ENCODE measurements around the gene ERG. TPM values are rescaled to one million over a fixed set of nuclear protein-coding genes. Genes with fewer than 3 reads are reported as not detected.

ERG gene
- total and polyA plus RNA-seq, 2 donors (not counting 1 experiment from before 2014, with no cell fraction given), result under 0.01 TPM; not detected in 1

DNA sequence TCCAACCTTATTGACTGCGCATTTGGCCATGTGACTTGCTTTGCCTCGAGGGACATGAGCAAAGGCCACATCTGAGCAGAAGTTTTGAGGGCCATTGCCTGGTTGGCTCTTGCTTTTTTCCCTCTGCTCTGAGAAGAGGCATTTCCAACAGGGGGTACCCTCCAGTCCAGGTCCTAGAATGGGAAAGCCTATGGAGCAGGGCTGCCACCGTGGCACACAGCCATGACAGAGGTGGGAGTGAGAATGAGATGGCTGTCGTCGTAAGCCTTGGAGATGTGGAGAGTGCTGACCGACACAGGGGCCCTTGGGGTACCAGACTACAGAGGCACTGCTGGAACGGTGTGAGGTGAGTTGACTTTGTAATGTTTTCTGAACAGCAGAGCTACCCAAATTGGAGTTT, 138.4 kb downstream of the ERG start:
- H3K79me2 ChIP-seq (ENCODE audit: control insufficient read depth, insufficient read depth, low read length), result no peaks in the 10 kb centered on the region
- no peaks in the 10 kb centered on the region for H3K9me3 ChIP-seq (ENCODE audit: control insufficient read depth, insufficient read depth, low read depth, low read length)
- no peaks in the 10 kb centered on the region for H4K20me1 ChIP-seq (ENCODE audit: control insufficient read depth, extremely low read depth, insufficient read depth, low read length)
- no peak overlapping the region for H3K4me2 ChIP-seq (ENCODE audit: extremely low read depth, insufficient read depth, low read length)
- H3K9ac ChIP-seq (ENCODE audit: insufficient read depth, low read length), result no peak overlapping the region
- no peak overlapping the region for H3K4me3 ChIP-seq (replicated peaks in 1 of 4; ENCODE audit: control extremely low read depth in 1 of 4, insufficient read depth in 1 of 4, low read depth in 3 of 4, low read length in 4 of 4)
- H3K4me1 ChIP-seq (ENCODE audit: control insufficient read depth, extremely low read depth, insufficient read depth, low read length), result peaks cover 2% of the 10 kb centered on the region
- DNase-seq (ENCODE audit: low read depth in 2 of 2), result no peak
- no peaks in the 10 kb centered on the region for H3K27me3 ChIP-seq (ENCODE audit: control insufficient read depth, insufficient read depth, low read length)
- no peak overlapping the region for H3K27ac ChIP-seq (ENCODE audit: insufficient read depth, low read length)
- no peaks in the 10 kb centered on the region for H3K36me3 ChIP-seq (ENCODE audit: control insufficient read depth, insufficient read depth, low read length)
- no peak for TF ChIP-seq EZH2 (IDR thresholded peaks at IDR 0.05; ENCODE audit: low read length, missing control alignments)
- TF ChIP-seq, protein P1, sequence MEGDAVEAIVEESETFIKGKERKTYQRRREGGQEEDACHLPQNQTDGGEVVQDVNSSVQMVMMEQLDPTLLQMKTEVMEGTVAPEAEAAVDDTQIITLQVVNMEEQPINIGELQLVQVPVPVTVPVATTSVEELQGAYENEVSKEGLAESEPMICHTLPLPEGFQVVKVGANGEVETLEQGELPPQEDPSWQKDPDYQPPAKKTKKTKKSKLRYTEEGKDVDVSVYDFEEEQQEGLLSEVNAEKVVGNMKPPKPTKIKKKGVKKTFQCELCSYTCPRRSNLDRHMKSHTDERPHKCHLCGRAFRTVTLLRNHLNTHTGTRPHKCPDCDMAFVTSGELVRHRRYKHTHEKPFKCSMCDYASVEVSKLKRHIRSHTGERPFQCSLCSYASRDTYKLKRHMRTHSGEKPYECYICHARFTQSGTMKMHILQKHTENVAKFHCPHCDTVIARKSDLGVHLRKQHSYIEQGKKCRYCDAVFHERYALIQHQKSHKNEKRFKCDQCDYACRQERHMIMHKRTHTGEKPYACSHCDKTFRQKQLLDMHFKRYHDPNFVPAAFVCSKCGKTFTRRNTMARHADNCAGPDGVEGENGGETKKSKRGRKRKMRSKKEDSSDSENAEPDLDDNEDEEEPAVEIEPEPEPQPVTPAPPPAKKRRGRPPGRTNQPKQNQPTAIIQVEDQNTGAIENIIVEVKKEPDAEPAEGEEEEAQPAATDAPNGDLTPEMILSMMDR (conservative IDR thresholded peaks at IDR 0.05 in 1 of 2, IDR thresholded peaks at IDR 0.05 in 1 of 2; ENCODE audit: low read depth in 1 of 2, low read length in 2 of 2), result no peak
- H2AFZ ChIP-seq (ENCODE audit: low read length), result no peak overlapping the region

DNA sequence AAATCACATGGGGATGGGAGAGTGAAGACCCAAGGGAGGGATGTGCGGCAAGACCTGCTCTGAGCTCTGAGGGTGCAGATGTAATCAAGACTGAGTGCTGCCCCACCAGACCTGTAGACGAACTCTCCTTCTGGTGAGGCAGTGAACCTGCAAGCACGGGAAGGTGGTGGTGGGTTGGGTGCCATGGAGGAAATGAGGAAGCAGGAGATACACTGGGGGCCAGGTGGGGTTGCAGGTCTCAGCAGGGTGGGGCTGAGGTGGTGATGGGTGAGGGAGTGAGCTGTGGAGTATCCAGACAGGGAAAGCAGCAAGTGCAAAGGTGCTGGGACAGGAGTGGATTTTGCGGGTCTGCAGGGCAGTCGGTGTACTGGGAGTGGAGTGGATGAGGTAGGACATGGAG, 139.2 kb downstream of the ERG start:
- no peak overlapping the region for H3K9ac ChIP-seq (ENCODE audit: insufficient read depth, low read length)
- no peak overlapping the region for H3K27ac ChIP-seq (ENCODE audit: insufficient read depth, low read length)
- H3K9me3 ChIP-seq (ENCODE audit: control insufficient read depth, insufficient read depth, low read depth, low read length), result no peaks in the 10 kb centered on the region
- peaks cover 2% of the 10 kb centered on the region for H3K4me1 ChIP-seq (ENCODE audit: control insufficient read depth, extremely low read depth, insufficient read depth, low read length)
- no peak for DNase-seq (ENCODE audit: low read depth in 2 of 2)
- H3K27me3 ChIP-seq (ENCODE audit: control insufficient read depth, insufficient read depth, low read length), result no peaks in the 10 kb centered on the region
- no peak overlapping the region for H2AFZ ChIP-seq (ENCODE audit: low read length)
- H3K4me3 ChIP-seq (replicated peaks in 1 of 4; ENCODE audit: control extremely low read depth in 1 of 4, insufficient read depth in 1 of 4, low read depth in 3 of 4, low read length in 4 of 4), result no peak overlapping the region
- H3K36me3 ChIP-seq (ENCODE audit: control insufficient read depth, insufficient read depth, low read length), result no peaks in the 10 kb centered on the region
- H3K79me2 ChIP-seq (ENCODE audit: control insufficient read depth, insufficient read depth, low read length), result no peaks in the 10 kb centered on the region
- H3K4me2 ChIP-seq (ENCODE audit: extremely low read depth, insufficient read depth, low read length), result no peak overlapping the region
- no peaks in the 10 kb centered on the region for H4K20me1 ChIP-seq (ENCODE audit: control insufficient read depth, extremely low read depth, insufficient read depth, low read length)
- TF ChIP-seq EZH2 (IDR thresholded peaks at IDR 0.05; ENCODE audit: low read length, missing control alignments), result no peak
- TF ChIP-seq, protein P1 (conservative IDR thresholded peaks at IDR 0.05 in 1 of 2, IDR thresholded peaks at IDR 0.05 in 1 of 2; ENCODE audit: low read depth in 1 of 2, low read length in 2 of 2), result no peak

DNA sequence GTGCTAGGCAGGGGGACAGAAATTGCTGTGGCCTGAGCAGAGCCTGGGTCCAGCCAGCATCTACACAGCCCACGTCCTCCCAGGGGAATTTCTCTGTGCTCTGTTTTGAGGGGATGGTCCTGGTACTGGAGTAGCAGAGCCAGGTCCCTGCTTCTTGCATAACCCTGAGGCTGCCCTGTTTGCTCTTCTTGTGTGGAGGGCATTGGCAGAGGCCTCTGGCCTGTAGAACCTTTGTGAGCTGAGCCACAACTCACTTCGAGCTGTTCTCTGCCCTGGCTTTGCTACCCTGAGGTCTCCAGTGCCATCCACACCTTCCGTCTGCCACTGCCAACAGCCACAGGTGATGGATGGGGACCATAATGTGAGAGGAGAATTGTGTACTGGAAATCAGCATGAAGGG, 139.6 kb downstream of the ERG start:
- H3K79me2 ChIP-seq (ENCODE audit: control insufficient read depth, insufficient read depth, low read length), result no peaks in the 10 kb centered on the region
- H2AFZ ChIP-seq (ENCODE audit: low read length), result no peak overlapping the region
- no peak for TF ChIP-seq EZH2 (IDR thresholded peaks at IDR 0.05; ENCODE audit: low read length, missing control alignments)
- TF ChIP-seq, protein P1 (conservative IDR thresholded peaks at IDR 0.05 in 1 of 2, IDR thresholded peaks at IDR 0.05 in 1 of 2; ENCODE audit: low read depth in 1 of 2, low read length in 2 of 2), result no peak
- H3K27ac ChIP-seq (ENCODE audit: insufficient read depth, low read length), result no peak overlapping the region
- H3K27me3 ChIP-seq (ENCODE audit: control insufficient read depth, insufficient read depth, low read length), result no peaks in the 10 kb centered on the region
- H3K9ac ChIP-seq (ENCODE audit: insufficient read depth, low read length), result no peak overlapping the region
- no peak overlapping the region for H3K4me3 ChIP-seq (replicated peaks in 1 of 4; ENCODE audit: control extremely low read depth in 1 of 4, insufficient read depth in 1 of 4, low read depth in 3 of 4, low read length in 4 of 4)
- no peaks in the 10 kb centered on the region for H3K36me3 ChIP-seq (ENCODE audit: control insufficient read depth, insufficient read depth, low read length)
- no peak overlapping the region for H3K4me2 ChIP-seq (ENCODE audit: extremely low read depth, insufficient read depth, low read length)
- H4K20me1 ChIP-seq (ENCODE audit: control insufficient read depth, extremely low read depth, insufficient read depth, low read length), result no peaks in the 10 kb centered on the region
- peaks cover 2% of the 10 kb centered on the region for H3K4me1 ChIP-seq (ENCODE audit: control insufficient read depth, extremely low read depth, insufficient read depth, low read length)
- no peaks in the 10 kb centered on the region for H3K9me3 ChIP-seq (ENCODE audit: control insufficient read depth, insufficient read depth, low read depth, low read length)
- DNase-seq (ENCODE audit: low read depth in 2 of 2), result no peak

Data from fibroblast of lung (primary cell).